HepG2 (cell line): ENCODE measurements around the gene SRSF6. TPM values are rescaled to one million over a fixed set of nuclear protein-coding genes. Genes with fewer than 3 reads are reported as not detected.

Source experiments
- BCL3 ChIP-seq: sonication (generic); formaldehyde crosslinking; IDR thresholded peaks from 2 replicates; pipeline ENCODE4 v1.5.1; 2020; ENCODE audit warnings: mild to moderate bottlenecking, missing genetic modification reagents, moderate library complexity
- CHD2 ChIP-seq: IDR thresholded peaks from 2 replicates; pipeline ENCODE4 v1.6.1; 2011; ENCODE audit warnings: low read depth, low read length, improper control_type of control experiment
- FOSL2 ChIP-seq: sonication (generic); formaldehyde crosslinking; IDR thresholded peaks from 2 replicates; pipeline ENCODE4 v1.4.0; 2020; ENCODE audit warnings: missing genetic modification reagents
- JARID2 ChIP-seq: sonication (generic); formaldehyde crosslinking; IDR thresholded peaks from 2 replicates; pipeline ENCODE4 v1.8.1; 2023; ENCODE audit warnings: missing genetic modification reagents, inconsistent platforms; ENCODE audit not compliant: insufficient replicate concordance
- JUN ChIP-seq: sonication (generic); formaldehyde crosslinking; IDR thresholded peaks from 2 replicates; pipeline ENCODE4 v1.4.0; 2020; ENCODE audit warnings: mild to moderate bottlenecking, missing genetic modification reagents
- KDM4B ChIP-seq: sonication (generic); formaldehyde crosslinking; IDR thresholded peaks from 2 replicates; pipeline ENCODE4 v1.4.0; 2020; ENCODE audit warnings: missing genetic modification reagents
- KDM6A ChIP-seq: IDR thresholded peaks from 2 replicates; pipeline ENCODE4 v1.6.1; 2016; ENCODE audit warnings: low read depth
- MATR3 ChIP-seq: sonication (generic); formaldehyde crosslinking; IDR thresholded peaks from 2 replicates; pipeline ENCODE4 v1.4.0; 2020; ENCODE audit warnings: missing genetic modification reagents
- NFIC ChIP-seq: IDR thresholded peaks from 2 replicates; pipeline ENCODE4 v1.6.1; 2012; ENCODE audit warnings: mild to moderate bottlenecking, low read length, inconsistent platforms
- NR2C2 ChIP-seq: sonication (generic); formaldehyde crosslinking; IDR thresholded peaks from 2 replicates; pipeline ENCODE4 v1.4.0; 2020; ENCODE audit warnings: missing genetic modification reagents, mild to moderate bottlenecking, moderate library complexity, borderline replicate concordance
- SYNCRIP ChIP-seq: fragments of 200-400 bp; formaldehyde crosslinking; IDR thresholded peaks from 2 replicates; pipeline ENCODE4 v1.6.1; 2018; ENCODE audit warnings: mild to moderate bottlenecking, low read depth, low read length; ENCODE audit not compliant: insufficient read depth
- UBTF ChIP-seq: sonication (generic); formaldehyde crosslinking; IDR thresholded peaks from 2 replicates; pipeline ENCODE4 v1.4.0; 2020; ENCODE audit warnings: mild to moderate bottlenecking, missing genetic modification reagents
- ZNF121 ChIP-seq: sonication (generic); formaldehyde crosslinking; IDR thresholded peaks from 2 replicates; pipeline ENCODE4 v1.5.0; 2020; ENCODE audit warnings: mild to moderate bottlenecking, missing genetic modification reagents
- ZNF234 ChIP-seq: sonication (generic); formaldehyde crosslinking; conservative IDR thresholded peaks from 2 replicates; pipeline ENCODE4 v1.5.1; 2020; ENCODE audit warnings: mild to moderate bottlenecking, missing genetic modification reagents
- ZNF510 ChIP-seq: sonication (generic); formaldehyde crosslinking; IDR thresholded peaks from 2 replicates; pipeline ENCODE4 v1.4.0; 2020; ENCODE audit warnings: low read depth, mild to moderate bottlenecking, missing genetic modification reagents
- ZNF549 ChIP-seq: sonication (generic); formaldehyde crosslinking; IDR thresholded peaks from 2 replicates; pipeline ENCODE4 v1.5.0; 2020; ENCODE audit warnings: missing genetic modification reagents
- ZNF550 ChIP-seq: sonication (generic); formaldehyde crosslinking; IDR thresholded peaks from 2 replicates; pipeline ENCODE4 v1.4.0; 2020; ENCODE audit warnings: mild to moderate bottlenecking, missing genetic modification reagents, borderline replicate concordance
- ZNF773 ChIP-seq: sonication (generic); formaldehyde crosslinking; IDR thresholded peaks from 2 replicates; pipeline ENCODE4 v1.4.0; 2020; ENCODE audit warnings: missing genetic modification reagents, borderline replicate concordance
- polyA plus RNA-seq, 8 experiments: library from polyadenylated mRNA; depleted of rRNA in 3 of 8; stranded (reverse) in 7 of 8; unstranded in 1 of 8; fragments of >200 nt; fragmentation: Illumina TruSeq in 4 of 8; extraction: Trizol in 4 of 8; gene quantifications; 2 replicates each; pipeline versions ENCODE4 v1.2.1 to v1.2.3, GENCODE V29; 2011 to 2016; ENCODE audit warnings: low read depth in 4 of 8, missing spikeins in 1 of 8, mixed read lengths in 1 of 8; ENCODE audit not compliant: insufficient read depth in 1 of 8
- total RNA-seq, 5 experiments: library from RNA; depleted of rRNA; stranded (reverse); fragments of >200 nt; fragmentation: Illumina TruSeq; extraction: Trizol; gene quantifications; 2 replicates each; pipeline ENCODE4 v1.2.3, GENCODE V29; 2016; ENCODE audit warnings: low read depth in 1 of 5
- TF ChIP-seq, protein P1 (sequence below), 2 experiments: fragments of 450-650 bp in 1 of 2; sonication (generic) in 1 of 2; formaldehyde crosslinking; IDR thresholded peaks; 2 replicates each; pipeline versions ENCODE4 v1.5.0 to v1.8.0; 2020 to 2022; ENCODE audit warnings: mild to moderate bottlenecking in 1 of 2, missing genetic modification reagents in 1 of 2
- TF ChIP-seq, protein P2 (sequence below): sonication (generic); formaldehyde crosslinking; IDR thresholded peaks from 2 replicates; pipeline ENCODE4 v1.4.0; 2020; ENCODE audit warnings: missing genetic modification reagents, borderline replicate concordance
- TF ChIP-seq, protein P3 (sequence below): sonication (generic); formaldehyde crosslinking; IDR thresholded peaks from 2 replicates; pipeline ENCODE4 v1.4.0; 2020; ENCODE audit warnings: missing genetic modification reagents

SRSF6 gene
- total and polyA plus RNA-seq, 2 of the 13 experiments (the other 11 are each of a cell fraction or from before 2014, with no cell fraction given), result 156 to 194 TPM

- TF ChIP-seq, protein P1, sequence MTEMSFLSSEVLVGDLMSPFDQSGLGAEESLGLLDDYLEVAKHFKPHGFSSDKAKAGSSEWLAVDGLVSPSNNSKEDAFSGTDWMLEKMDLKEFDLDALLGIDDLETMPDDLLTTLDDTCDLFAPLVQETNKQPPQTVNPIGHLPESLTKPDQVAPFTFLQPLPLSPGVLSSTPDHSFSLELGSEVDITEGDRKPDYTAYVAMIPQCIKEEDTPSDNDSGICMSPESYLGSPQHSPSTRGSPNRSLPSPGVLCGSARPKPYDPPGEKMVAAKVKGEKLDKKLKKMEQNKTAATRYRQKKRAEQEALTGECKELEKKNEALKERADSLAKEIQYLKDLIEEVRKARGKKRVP (CRISPR knock-in tag; IDR thresholded peaks at IDR 0.05), result peak; percentile 52 to 78; a peak in 3 of 4 replicates
- TF ChIP-seq ZNF121 (CRISPR knock-in tag), result 0 out of 2 replicates have a peak, but pooled peaks have one; percentile 49
- TF ChIP-seq, protein P2, sequence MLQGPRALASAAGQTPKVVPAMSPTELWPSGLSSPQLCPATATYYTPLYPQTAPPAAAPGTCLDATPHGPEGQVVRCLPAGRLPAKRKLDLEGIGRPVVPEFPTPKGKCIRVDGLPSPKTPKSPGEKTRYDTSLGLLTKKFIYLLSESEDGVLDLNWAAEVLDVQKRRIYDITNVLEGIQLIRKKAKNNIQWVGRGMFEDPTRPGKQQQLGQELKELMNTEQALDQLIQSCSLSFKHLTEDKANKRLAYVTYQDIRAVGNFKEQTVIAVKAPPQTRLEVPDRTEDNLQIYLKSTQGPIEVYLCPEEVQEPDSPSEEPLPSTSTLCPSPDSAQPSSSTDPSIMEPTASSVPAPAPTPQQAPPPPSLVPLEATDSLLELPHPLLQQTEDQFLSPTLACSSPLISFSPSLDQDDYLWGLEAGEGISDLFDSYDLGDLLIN, result peak; percentile 90; the same call in 1 of the 2 replicates
- TF ChIP-seq ZNF234 (CRISPR knock-in tag), result peak; percentile 82
- TF ChIP-seq SYNCRIP, result no peak
- peak; percentile 93 for TF ChIP-seq KDM4B
- TF ChIP-seq JUN (CRISPR knock-in tag), result peak; percentile 90
- peak; percentile 93; the same call in 1 of the 2 replicates for TF ChIP-seq ZNF773 (CRISPR knock-in tag)
- no peak for TF ChIP-seq MATR3 (CRISPR knock-in tag)
- peak; percentile 98 for TF ChIP-seq ZNF510 (CRISPR knock-in tag)
- TF ChIP-seq NFIC, result no peak; the same call in 1 of the 2 replicates
- peak; percentile 97 for TF ChIP-seq BCL3
- TF ChIP-seq KDM6A (CRISPR knock-in tag), result no peak
- TF ChIP-seq NR2C2 (CRISPR knock-in tag), result peak; percentile 84
- peak; percentile 55 for TF ChIP-seq FOSL2 (CRISPR knock-in tag)
- TF ChIP-seq ZNF550 (CRISPR knock-in tag), result no peak
- TF ChIP-seq CHD2, result peak; percentile 10; the same call in 1 of the 2 replicates
- TF ChIP-seq JARID2 (CRISPR knock-in tag), result peak; percentile 98
- TF ChIP-seq, protein P3, sequence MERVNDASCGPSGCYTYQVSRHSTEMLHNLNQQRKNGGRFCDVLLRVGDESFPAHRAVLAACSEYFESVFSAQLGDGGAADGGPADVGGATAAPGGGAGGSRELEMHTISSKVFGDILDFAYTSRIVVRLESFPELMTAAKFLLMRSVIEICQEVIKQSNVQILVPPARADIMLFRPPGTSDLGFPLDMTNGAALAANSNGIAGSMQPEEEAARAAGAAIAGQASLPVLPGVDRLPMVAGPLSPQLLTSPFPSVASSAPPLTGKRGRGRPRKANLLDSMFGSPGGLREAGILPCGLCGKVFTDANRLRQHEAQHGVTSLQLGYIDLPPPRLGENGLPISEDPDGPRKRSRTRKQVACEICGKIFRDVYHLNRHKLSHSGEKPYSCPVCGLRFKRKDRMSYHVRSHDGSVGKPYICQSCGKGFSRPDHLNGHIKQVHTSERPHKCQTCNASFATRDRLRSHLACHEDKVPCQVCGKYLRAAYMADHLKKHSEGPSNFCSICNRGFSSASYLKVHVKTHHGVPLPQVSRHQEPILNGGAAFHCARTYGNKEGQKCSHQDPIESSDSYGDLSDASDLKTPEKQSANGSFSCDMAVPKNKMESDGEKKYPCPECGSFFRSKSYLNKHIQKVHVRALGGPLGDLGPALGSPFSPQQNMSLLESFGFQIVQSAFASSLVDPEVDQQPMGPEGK, result peak; percentile 53
- TF ChIP-seq UBTF (CRISPR knock-in tag), result peak; percentile 70
- peak; percentile 86; the same call in 1 of the 2 replicates for TF ChIP-seq ZNF549
These were observed at the start of gene SRSF6 (continued) for GRCh38 chr20:43457640-43458421.
